Uterus (tissue), 4 donors: ENCODE results near the gene GAMT. TPM values are rescaled to one million over a fixed set of nuclear protein-coding genes. Genes with fewer than 3 reads are reported as not detected.

Experiments
- DNase-seq, 2 donors: peaks; one replicate each; pipeline ENCODE4 v3.0.0-alpha.2; 2019 to 2020
- H3K27ac ChIP-seq, 2 donors: fragments of 200-600 bp; sonication (generic); 1 replicate in 1 of 2; 2 replicates in 1 of 2; pipeline ENCODE4 v1.5.1; 2016 to 2018
- H3K27me3 ChIP-seq, 2 donors: fragments of 200-600 bp; sonication (generic); one replicate each; pipeline ENCODE4 v1.5.1; 2018 to 2019; ENCODE audit warnings: control low read depth in 1 of 2
- H3K36me3 ChIP-seq, 2 donors: fragments of 200-600 bp; sonication (generic); one replicate each; pipeline ENCODE4 v1.5.1; 2019; ENCODE audit warnings: control low read depth in 1 of 2
- H3K4me1 ChIP-seq, 2 donors: fragments of 200-600 bp; sonication (generic); one replicate each; pipeline ENCODE4 v1.5.1; 2018 to 2019; ENCODE audit warnings: control low read depth in 1 of 2
- H3K4me3 ChIP-seq, 2 donors: fragments of 200-600 bp; sonication (generic); 1 replicate in 1 of 2; 2 replicates in 1 of 2; pipeline ENCODE4 v1.5.1; 2018 to 2019; ENCODE audit warnings: mild to moderate bottlenecking in 1 of 2
- H3K9me3 ChIP-seq, 2 donors: fragments of 200-600 bp; sonication (generic); one replicate each; pipeline ENCODE4 v1.5.1; 2019; ENCODE audit warnings: control low read depth in 1 of 2
- POLR2A ChIP-seq, 2 donors: fragments of 450-650 bp; IDR thresholded peaks; one replicate each; pipeline ENCODE4 v1.6.1; 2016; ENCODE audit warnings: antibody characterized with exemption in 2 of 2, mild to moderate bottlenecking in 1 of 2, moderate library complexity in 1 of 2
- intact Hi-C: fragments of 100-400 bp; cut with DNase I; formaldehyde crosslinking; loops from one replicate; pipeline ENCODE4 v1.15.1; 2023; ENCODE audit warnings: low total_unique reads
- total RNA-seq, 4 donors: library from RNA; depleted of rRNA in 3 of 4; stranded (reverse); fragments of >200 nt in 3 of 4; gene quantifications; one replicate each; pipeline versions ENCODE4 v1.1.0 to v1.2.4, GENCODE V29; 2014 to 2023
- TF ChIP-seq, protein P1 (sequence below), 4 experiments: fragments of 200-600 bp in 2 of 4; fragments of 450-650 bp in 2 of 4; sonication (generic) in 2 of 4; IDR thresholded peaks; one replicate each; pipeline ENCODE4 v1.5.1; 2016 to 2019; ENCODE audit warnings: antibody characterized with exemption in 4 of 4, mild to moderate bottlenecking in 2 of 4, moderate library complexity in 1 of 4
- donor health status: DM: yes; HTN: yes; CAD: no.

GAMT gene
- total RNA-seq, 4 donors from 2014 or later = 3.3 to 14.4 (median 8.4) TPM

DNA sequence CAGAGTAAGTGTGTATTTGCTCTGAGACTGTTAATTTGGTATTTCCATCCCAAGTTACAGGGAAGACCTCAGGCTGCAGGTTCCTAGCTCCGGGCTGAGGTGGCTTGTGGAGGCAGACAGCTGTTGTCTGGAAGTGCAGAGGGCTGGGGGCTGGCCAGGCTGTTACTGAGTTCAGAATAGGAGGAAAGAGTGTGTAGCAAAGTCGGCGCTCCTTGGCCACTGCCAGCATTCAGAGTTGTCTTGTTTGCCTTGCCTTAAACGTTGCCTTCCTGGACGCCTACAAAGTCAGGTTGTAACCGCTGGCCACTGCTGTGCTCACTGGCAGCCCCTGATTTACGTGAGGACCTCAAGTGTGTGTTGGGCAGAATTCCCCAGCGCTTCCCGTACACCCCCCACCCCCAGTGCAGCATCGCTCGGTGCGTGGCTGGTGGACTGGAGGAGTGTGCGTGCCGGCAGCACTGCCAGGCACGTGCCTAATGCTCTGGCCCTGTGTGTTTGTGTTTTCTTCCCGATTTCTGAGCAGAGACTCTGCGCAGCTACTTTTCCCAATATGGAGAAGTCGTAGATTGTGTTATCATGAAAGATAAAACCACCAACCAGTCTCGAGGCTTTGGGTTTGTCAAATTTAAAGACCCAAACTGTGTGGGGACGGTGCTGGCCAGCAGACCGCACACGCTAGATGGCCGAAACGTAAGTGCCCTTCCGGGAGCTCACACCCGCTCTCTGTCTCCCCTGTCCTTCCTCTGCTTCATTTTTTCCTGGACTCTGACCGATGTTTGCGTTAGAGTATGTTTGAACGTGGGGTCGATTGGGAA, 16.5 kb upstream of the GAMT start:
- Histone ChIP-seq H3K27ac (peak overlapping the region; percentile 78 to 86), H3K4me3 (no peak overlapping the region), H3K9me3 (no peaks in the 10 kb centered on the region), H3K27me3 (no peaks in the 10 kb centered on the region), H3K4me1 (peaks cover 16 to 34% of the 10 kb centered on the region in 2 donors), H3K36me3 (no peaks in the 10 kb centered on the region)
- intact Hi-C loops = no loop called here
- TF ChIP-seq POLR2A (IDR thresholded peaks at IDR 0.05) = no peak
- TF ChIP-seq, protein P1, sequence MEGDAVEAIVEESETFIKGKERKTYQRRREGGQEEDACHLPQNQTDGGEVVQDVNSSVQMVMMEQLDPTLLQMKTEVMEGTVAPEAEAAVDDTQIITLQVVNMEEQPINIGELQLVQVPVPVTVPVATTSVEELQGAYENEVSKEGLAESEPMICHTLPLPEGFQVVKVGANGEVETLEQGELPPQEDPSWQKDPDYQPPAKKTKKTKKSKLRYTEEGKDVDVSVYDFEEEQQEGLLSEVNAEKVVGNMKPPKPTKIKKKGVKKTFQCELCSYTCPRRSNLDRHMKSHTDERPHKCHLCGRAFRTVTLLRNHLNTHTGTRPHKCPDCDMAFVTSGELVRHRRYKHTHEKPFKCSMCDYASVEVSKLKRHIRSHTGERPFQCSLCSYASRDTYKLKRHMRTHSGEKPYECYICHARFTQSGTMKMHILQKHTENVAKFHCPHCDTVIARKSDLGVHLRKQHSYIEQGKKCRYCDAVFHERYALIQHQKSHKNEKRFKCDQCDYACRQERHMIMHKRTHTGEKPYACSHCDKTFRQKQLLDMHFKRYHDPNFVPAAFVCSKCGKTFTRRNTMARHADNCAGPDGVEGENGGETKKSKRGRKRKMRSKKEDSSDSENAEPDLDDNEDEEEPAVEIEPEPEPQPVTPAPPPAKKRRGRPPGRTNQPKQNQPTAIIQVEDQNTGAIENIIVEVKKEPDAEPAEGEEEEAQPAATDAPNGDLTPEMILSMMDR (IDR thresholded peaks at IDR 0.05) = no peak
- DNase-seq = peak in 1 of 2 donors; percentile 56

- no peak overlapping the region for H3K4me3 ChIP-seq
- no peaks in the 10 kb centered on the region for H3K36me3 ChIP-seq
- intact Hi-C loops = no loop called here
- H3K27ac ChIP-seq = peak overlapping the region; percentile 78 to 86
- peak in 1 of 2 donors; percentile 40 for DNase-seq
- no peaks in the 10 kb centered on the region for H3K27me3 ChIP-seq
- no peaks in the 10 kb centered on the region for H3K9me3 ChIP-seq
- peaks cover 11 to 42% of the 10 kb centered on the region in 2 donors for H3K4me1 ChIP-seq
- TF ChIP-seq, protein P1 (IDR thresholded peaks at IDR 0.05) = no peak
These were observed 15.8 kb upstream of the GAMT start for GRCh38 chr19:1417145-1417544.

GRCh38 chr19:1416014-1416841, 14.9 kb upstream of the GAMT start:
- Histone ChIP-seq H3K9me3 (no peaks in the 10 kb centered on the region), H3K27ac (peak overlapping the region; percentile 78 to 86), H3K4me1 (peaks cover 11 to 51% of the 10 kb centered on the region in 2 donors), H3K36me3 (no peaks in the 10 kb centered on the region), H3K4me3 (peak overlapping the region in 1 of 2 donors; percentile 5), H3K27me3 (no peaks in the 10 kb centered on the region)
- no peak for DNase-seq
- TF ChIP-seq POLR2A (IDR thresholded peaks at IDR 0.05) = no peak
- TF ChIP-seq, protein P1 (IDR thresholded peaks at IDR 0.05) = no peak
- intact Hi-C loops = no loop called here

GRCh38 chr19:1412995-1413800, 11.9 kb upstream of the GAMT start:
- Histone ChIP-seq H3K36me3 (no peaks in the 10 kb centered on the region), H3K9me3 (no peaks in the 10 kb centered on the region), H3K4me1 (peaks cover 11 to 71% of the 10 kb centered on the region in 2 donors), H3K27ac (no peak overlapping the region), H3K4me3 (no peak overlapping the region), H3K27me3 (no peaks in the 10 kb centered on the region)
- intact Hi-C loops = no loop called here
- DNase-seq = no peak
- TF ChIP-seq, protein P1 (IDR thresholded peaks at IDR 0.05) = no peak
- no peak for TF ChIP-seq POLR2A (IDR thresholded peaks at IDR 0.05)
